Measurements from ENCODE around the gene SDHB.
"Not testable (repeated sequence)": the region's sequence is repeated elsewhere in the genome, so short reads cannot be mapped to it uniquely, and the experiment has no call there.

Gene SDHB

GRCh38 chr1:17075470-17076255 lies 21.8 kb upstream of the SDHB start:
- peak; percentile 2 for DNase-seq (ENCODE audit: low spot score)

GRCh38 chr1:17071794-17072193 lies 18.0 kb upstream of the SDHB start:
- DNase-seq (ENCODE audit: low spot score) = no peak

GRCh38 chr1:17070163-17070525 lies 16.3 kb upstream of the SDHB start:
- no peak for DNase-seq (ENCODE audit: low spot score)

- no peak for DNase-seq (ENCODE audit: low spot score)
Measured at GRCh38 chr1:17069452-17070162, 15.8 kb upstream of the SDHB start.

- no peak for DNase-seq (ENCODE audit: low spot score)
Measured at GRCh38 chr1:17068789-17069188, 15.0 kb upstream of the SDHB start.

GRCh38 chr1:17067465-17068240 lies 13.8 kb upstream of the SDHB start:
- DNase-seq (ENCODE audit: low spot score) = no peak

- no peak for DNase-seq (ENCODE audit: low spot score)
Measured at GRCh38 chr1:17067069-17067426, 13.2 kb upstream of the SDHB start.

- DNase-seq (ENCODE audit: low spot score) = no peak
Measured at GRCh38 chr1:17066361-17067068, 12.7 kb upstream of the SDHB start.

- no peak for DNase-seq (ENCODE audit: low spot score)
Measured at GRCh38 chr1:17065666-17066065, 11.8 kb upstream of the SDHB start.

- DNase-seq (ENCODE audit: low spot score) = not testable (repeated sequence)
Measured at GRCh38 chr1:17062751-17063150, 8.9 kb upstream of the SDHB start.

GRCh38 chr1:17061892-17062291 lies 8.1 kb upstream of the SDHB start:
- no peak for DNase-seq (ENCODE audit: low spot score)

- DNase-seq (ENCODE audit: low spot score) = no peak
Measured at GRCh38 chr1:17061486-17061885, 7.7 kb upstream of the SDHB start.

- no peak for DNase-seq (ENCODE audit: low spot score)
Measured at GRCh38 chr1:17060306-17060749, 6.5 kb upstream of the SDHB start.

- peak; percentile 18 for DNase-seq (ENCODE audit: low spot score)
Measured at GRCh38 chr1:17059391-17060305, 5.8 kb upstream of the SDHB start.

GRCh38 chr1:17056551-17056950 lies 2.7 kb upstream of the SDHB start:
- no peak for DNase-seq (ENCODE audit: low spot score)

GRCh38 chr1:17055801-17056200 lies 2.0 kb upstream of the SDHB start:
- DNase-seq (ENCODE audit: low spot score) = no peak

- DNase-seq (ENCODE audit: low spot score) = no peak
Measured at GRCh38 chr1:17053086-17053684, 647 bp downstream of the SDHB start.

- no peak for DNase-seq (ENCODE audit: low spot score)
Measured at GRCh38 chr1:17052641-17053040, 1.2 kb downstream of the SDHB start.

GRCh38 chr1:17052038-17052437 lies 1.8 kb downstream of the SDHB start:
- DNase-seq (ENCODE audit: low spot score) = no peak

GRCh38 chr1:17047924-17048323 lies 5.9 kb downstream of the SDHB start:
- DNase-seq (ENCODE audit: low spot score) = no peak

- no peak for DNase-seq (ENCODE audit: low spot score)
Measured at GRCh38 chr1:17046334-17046657, 7.5 kb downstream of the SDHB start.

All from CD4-positive, alpha-beta T cell treated with Interleukin-15 for 4 hours (primary cell).